GM19455 (cell line): ENCODE results near the gene CSNK2B.
A peak's percentile ranks its signal among the peaks of the same experiment; 100 is the strongest.

Experiments used
- ATAC-seq: cut with Tn5 transposase; IDR thresholded peaks from one replicate; pipeline ENCODE4 v1.9.1; 2021; ENCODE audit not compliant: unreplicated experiment

Gene CSNK2B

DNA sequence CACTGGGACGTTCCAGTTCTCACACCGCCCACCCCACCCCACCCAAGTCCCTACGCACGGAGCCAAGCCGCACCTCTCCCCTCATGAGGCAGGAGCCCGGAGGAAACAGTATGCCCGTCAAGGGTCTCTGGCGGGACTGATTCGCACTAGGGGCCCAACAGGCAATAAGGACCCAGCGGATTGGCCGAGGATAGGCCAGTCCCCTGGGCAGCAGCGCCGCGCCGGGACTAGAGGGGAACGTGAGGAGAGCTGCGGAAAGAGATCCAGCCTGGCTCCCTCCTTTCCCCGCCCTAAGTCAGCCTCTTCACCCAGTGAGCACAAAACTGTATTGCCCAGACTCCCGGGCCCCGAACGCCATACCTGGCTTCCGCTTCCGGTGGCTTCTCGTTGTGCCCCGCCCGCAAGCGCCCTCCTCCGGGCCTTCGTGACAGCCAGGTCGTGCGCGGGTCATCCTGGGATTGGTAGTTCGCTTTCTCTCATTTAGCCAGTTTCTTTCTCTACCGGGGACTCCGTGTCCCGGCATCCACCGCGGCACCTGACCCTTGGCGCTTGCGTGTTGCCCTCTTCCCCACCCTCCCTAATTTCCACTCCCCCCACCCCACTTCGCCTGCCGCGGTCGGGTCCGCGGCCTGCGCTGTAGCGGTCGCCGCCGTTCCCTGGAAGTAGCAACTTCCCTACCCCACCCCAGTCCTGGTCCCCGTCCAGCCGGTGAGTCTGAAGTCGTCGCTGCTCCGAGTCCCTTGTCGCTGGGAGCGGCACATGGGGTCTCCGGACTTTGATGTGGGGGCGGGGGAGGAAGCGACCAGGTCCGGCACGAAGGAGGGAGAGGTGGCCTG is at the start of gene CSNK2B:
Gene CSNK2B (plus strand): TSS at position 580 of the 836 bp plus-strand sequence. CDS start 752 bp downstream, outside the sequence.
- peak; percentile 82 for ATAC-seq

GRCh38 chr6:31617010-31617409 is 48.9 kb upstream of the CSNK2B start:
- no peak for ATAC-seq

DNA sequence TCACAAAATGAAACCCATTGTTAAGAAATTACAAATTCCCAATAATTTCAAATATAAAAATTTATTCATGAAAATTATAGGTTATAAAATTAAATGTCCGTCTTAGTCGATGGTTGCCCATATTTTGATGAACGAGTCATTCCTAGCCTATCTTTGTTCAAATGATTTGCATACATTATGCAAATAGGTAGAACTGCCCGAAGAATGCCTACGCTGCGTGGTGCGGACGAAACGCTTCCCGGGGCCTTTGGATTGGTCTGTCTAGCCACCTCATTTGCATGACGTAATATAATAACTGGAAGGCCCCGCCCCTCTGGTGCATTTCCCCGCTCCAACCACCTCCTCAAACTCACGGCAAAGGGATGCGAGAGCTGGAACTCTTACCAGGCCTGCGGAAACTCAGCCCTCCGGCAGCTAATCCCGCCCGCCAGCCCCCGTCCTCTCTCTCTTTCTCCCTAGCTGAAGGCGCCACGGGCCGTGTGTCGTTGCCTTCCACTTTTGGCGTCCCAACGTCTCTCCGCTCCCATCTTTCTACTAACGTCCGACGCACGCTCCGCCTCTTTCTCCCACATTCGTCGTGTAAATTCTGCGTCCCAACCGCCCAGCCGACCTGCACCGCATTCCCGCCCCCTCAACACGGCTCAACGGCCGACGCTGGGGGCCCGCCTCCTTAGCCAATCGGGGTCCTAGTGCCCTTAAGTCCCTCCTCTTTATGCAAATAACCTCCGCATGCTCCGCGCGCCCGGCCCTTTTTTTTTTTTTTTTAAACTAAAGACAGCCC is 45.9 kb upstream of the CSNK2B start:
- ATAC-seq, result peak; percentile 69

DNA sequence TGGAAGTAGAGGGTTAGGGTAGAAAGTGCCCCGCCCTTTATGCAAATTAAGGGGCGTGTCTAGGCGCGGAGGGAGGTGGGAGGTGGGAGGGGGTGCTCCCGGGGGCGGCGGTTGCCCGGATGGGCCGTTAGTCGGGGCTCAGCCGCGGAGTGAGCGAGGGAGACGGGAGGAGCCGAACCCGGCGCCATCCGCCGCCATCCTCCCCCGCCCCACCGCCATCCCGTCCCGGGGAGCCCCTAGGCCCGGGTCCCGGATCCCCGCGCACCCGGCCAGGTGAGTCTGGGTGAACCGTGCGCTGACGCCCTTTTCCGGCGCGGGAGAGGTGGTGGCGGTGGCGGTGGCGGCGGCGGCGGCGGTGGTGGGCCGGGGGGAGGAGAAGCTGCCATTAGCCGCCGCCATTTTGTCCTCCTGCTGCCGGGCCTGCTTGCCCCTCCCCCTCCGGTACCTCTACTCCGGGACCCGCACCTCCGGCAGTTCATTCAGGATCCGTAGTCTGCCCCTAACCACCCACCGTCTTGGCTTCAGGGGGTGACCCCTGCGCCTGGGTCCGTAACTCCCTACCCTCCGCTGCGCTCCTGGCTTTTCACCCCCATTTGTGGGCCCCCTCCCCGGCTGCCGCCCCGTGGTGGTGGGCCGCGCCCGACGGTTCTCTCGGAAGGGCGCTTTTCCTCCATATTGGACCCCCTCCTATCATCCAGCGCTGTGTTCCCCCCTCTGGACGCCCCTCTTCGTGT is 45.1 kb upstream of the CSNK2B start, which contains the start of gene PRRC2A:
Gene PRRC2A (plus strand): TSS at position 130 of the 734 bp plus-strand sequence. CDS start 2,075 bp downstream, outside the sequence.
- ATAC-seq, result peak; percentile 53

- ATAC-seq, result no peak
Measured at GRCh38 chr6:31621320-31621939, 44.5 kb upstream of the CSNK2B start.

DNA sequence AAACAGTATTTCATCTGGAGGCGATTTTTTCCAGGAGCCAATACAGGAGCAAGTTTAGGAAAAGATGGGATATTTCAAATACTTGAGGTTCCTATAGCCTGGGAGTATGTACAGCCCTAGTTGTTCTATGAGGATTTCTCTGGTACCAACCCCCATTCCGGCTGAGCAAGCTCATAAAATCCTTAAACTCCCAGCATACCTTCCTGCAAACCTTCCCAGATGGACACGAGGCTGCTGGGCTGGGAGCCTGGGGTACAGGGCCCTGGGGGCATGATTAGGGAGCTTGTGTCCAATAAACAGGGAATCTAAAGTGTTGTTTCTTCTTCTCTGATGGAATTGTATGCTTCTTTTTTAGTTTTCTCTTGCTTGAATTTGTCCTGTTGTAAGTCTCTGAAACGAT is 43.9 kb upstream of the CSNK2B start:
- no peak for ATAC-seq

GRCh38 chr6:31622684-31623091 is 43.2 kb upstream of the CSNK2B start:
- no peak for ATAC-seq

- no peak for ATAC-seq
Measured at GRCh38 chr6:31624070-31624469, 41.8 kb upstream of the CSNK2B start.

GRCh38 chr6:31626952-31627351 is 38.9 kb upstream of the CSNK2B start:
- no peak for ATAC-seq

DNA sequence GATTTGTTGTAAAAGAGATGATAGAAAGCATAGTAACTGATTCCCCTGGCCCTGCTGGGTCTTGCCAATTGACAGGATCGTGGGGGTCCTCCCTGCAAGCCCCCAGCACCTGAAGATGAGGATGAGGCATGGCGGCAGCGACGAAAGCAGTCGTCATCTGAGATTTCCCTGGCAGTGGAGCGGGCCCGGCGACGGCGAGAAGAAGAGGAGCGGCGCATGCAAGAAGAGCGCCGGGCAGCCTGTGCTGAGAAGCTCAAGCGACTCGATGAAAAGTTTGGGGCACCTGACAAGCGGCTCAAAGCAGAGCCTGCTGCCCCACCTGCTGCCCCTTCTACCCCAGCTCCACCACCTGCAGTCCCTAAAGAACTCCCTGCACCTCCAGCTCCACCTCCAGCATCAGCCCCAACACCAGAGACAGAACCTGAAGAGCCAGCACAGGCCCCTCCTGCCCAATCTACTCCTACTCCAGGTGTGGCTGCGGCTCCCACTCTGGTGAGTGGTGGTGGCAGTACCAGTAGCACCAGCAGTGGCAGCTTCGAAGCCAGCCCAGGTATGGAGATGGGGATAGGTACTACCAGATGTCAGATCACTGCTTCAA is 38.1 kb upstream of the CSNK2B start:
- no peak for ATAC-seq

- ATAC-seq, result no peak
Measured at GRCh38 chr6:31629014-31629413, 36.9 kb upstream of the CSNK2B start.

GRCh38 chr6:31630177-31630934 is 35.5 kb upstream of the CSNK2B start:
- no peak for ATAC-seq

DNA sequence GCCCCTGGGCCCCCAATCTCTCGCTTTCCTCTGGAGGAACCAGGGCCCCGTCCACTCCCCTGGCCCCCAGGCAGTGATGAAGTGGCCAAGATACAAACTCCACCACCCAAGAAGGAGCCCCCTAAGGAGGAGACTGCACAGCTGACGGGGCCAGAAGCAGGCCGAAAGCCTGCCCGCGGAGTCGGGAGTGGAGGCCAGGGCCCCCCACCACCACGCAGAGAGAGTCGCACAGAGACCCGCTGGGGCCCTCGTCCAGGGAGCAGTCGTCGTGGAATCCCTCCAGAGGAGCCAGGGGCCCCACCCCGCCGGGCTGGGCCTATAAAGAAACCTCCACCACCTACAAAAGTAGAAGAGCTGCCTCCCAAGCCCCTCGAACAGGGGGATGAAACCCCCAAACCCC is 34.7 kb upstream of the CSNK2B start:
- no peak for ATAC-seq

GRCh38 chr6:31631681-31632278 is 34.1 kb upstream of the CSNK2B start:
- no peak for ATAC-seq

DNA sequence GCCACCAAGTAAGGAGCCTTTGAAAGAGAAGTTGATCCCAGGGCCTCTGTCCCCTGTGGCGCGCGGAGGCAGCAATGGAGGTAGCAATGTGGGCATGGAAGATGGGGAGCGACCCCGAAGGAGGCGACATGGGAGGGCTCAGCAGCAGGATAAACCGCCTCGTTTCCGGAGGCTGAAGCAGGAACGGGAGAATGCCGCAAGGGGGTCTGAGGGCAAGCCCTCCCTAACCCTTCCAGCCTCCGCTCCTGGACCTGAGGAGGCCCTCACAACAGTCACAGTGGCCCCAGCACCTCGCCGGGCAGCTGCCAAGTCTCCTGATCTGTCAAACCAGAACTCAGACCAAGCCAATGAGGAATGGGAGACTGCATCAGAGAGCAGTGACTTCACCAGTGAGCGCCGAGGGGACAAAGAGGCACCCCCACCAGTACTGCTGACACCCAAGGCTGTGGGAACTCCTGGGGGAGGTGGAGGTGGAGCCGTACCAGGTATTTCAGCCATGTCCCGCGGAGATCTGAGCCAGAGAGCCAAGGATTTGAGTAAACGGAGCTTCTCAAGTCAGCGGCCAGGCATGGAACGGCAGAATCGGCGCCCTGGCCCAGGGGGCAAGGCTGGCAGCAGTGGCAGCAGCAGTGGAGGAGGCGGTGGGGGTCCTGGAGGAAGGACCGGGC is 33.5 kb upstream of the CSNK2B start:
- ATAC-seq, result no peak

- ATAC-seq, result no peak
Measured at GRCh38 chr6:31633447-31633846, 32.4 kb upstream of the CSNK2B start.

DNA sequence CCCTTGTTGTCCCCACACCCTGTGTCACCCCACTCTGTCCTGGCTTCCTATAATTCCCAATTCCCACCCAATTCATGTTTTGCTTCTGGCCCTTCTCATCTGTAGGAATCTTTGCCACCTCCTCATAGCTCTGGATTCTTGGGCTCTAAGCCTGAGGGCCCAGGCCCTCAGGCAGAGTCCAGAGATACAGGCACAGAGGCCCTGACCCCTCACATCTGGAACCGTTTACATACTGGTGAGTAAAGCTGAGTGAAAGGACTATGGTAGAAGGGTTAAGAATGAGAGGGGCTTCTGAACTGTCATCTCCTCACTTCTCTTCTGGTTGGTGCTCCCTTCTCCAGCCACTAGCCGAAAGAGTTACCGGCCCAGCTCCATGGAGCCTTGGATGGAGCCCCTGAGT is 31.7 kb upstream of the CSNK2B start:
- no peak for ATAC-seq

GRCh38 chr6:31634969-31635575 is 30.8 kb upstream of the CSNK2B start:
- no peak for ATAC-seq
